K562 (cell line): ENCODE data around the gene CDKN1C.
A peak's percentile ranks its signal among the peaks of the same experiment; 100 is the strongest.

ENCODE experiments used
- BRCA1 ChIP-seq, 2 experiments: fragments of 450-650 bp in 1 of 2; sonication (generic) in 1 of 2; formaldehyde crosslinking in 1 of 2; IDR thresholded peaks; 2 replicates each; pipeline versions ENCODE4 v1.5.0 to v1.6.1; 2017 to 2020; ENCODE audit warnings: mild to moderate bottlenecking in 1 of 2, missing genetic modification reagents in 1 of 2
- CBFB ChIP-seq: sonication (generic); formaldehyde crosslinking; IDR thresholded peaks from 2 replicates; pipeline ENCODE4 v1.4.0; 2020; ENCODE audit warnings: mild to moderate bottlenecking, missing genetic modification reagents
- EHMT2 ChIP-seq: fragments of 450-650 bp; IDR thresholded peaks from 2 replicates; pipeline ENCODE4 v1.6.1; 2018; ENCODE audit warnings: antibody characterized with exemption
- FOSL1 ChIP-seq: fragments of 200-800 bp; sonication (Bioruptor generic); conservative IDR thresholded peaks from 2 replicates; pipeline ENCODE4 v1.6.1; 2016; ENCODE audit warnings: missing genetic modification characterization, missing compliant biosample characterization
- FOXA1 ChIP-seq: fragments of 450-650 bp; IDR thresholded peaks from 2 replicates; pipeline ENCODE4 v1.6.1; 2016; ENCODE audit warnings: mild to moderate bottlenecking, borderline replicate concordance
- JUNB ChIP-seq: fragments of 450-650 bp; formaldehyde crosslinking; conservative IDR thresholded peaks from 2 replicates; pipeline ENCODE4 v1.4.0; 2020; ENCODE audit warnings: mild to moderate bottlenecking
- JUND ChIP-seq, 2 experiments: IDR thresholded peaks; 2 replicates in 1 of 2; 3 replicates in 1 of 2; pipeline ENCODE4 v1.6.1; 2011; ENCODE audit warnings: borderline replicate concordance in 2 of 2, low read depth in 2 of 2, low read length in 2 of 2, improper control_type of control experiment in 1 of 2, missing biosample characterization in 1 of 2, missing genetic modification characterization in 1 of 2, missing genetic modification reagents in 1 of 2
- MCM7 ChIP-seq, 2 experiments: fragments of 450-650 bp; IDR thresholded peaks; 2 replicates each; pipeline ENCODE4 v1.6.1; 2016 to 2018
- POLR2AphosphoS5 ChIP-seq: IDR thresholded peaks from 2 replicates; pipeline ENCODE4 v1.6.1; 2011; ENCODE audit warnings: mild to moderate bottlenecking, low read depth, low read length, moderate library complexity; ENCODE audit not compliant: control insufficient read depth, insufficient read depth
- RAD21 ChIP-seq, 2 experiments: fragments of 250-450 bp in 1 of 2; fragments of 450-650 bp in 1 of 2; sonication (Bioruptor Pico) in 1 of 2; formaldehyde crosslinking in 1 of 2; IDR thresholded peaks in 1 of 2; conservative IDR thresholded peaks in 1 of 2; 2 replicates each; pipeline versions ENCODE4 v1.4.0 to v1.8.0; 2020 to 2022; ENCODE audit warnings: mild to moderate bottlenecking in 2 of 2, moderate library complexity in 1 of 2
- SIRT6 ChIP-seq: IDR thresholded peaks from one replicate; pipeline ENCODE4 v1.6.1; 2012; ENCODE audit warnings: low read depth, mild to moderate bottlenecking, control low read depth, inconsistent platforms, low read length, moderate library complexity
- TRIM24 ChIP-seq, 2 experiments: fragments of 450-650 bp; IDR thresholded peaks; 2 replicates each; pipeline ENCODE4 v1.6.1; 2016
- TF ChIP-seq, protein P1 (sequence below), 2 experiments: fragments of 150-350 bp in 1 of 2; IDR thresholded peaks; 2 replicates each; pipeline ENCODE4 v1.6.1; 2012 to 2016; ENCODE audit warnings: low read depth in 2 of 2, low read length in 2 of 2, mild to moderate bottlenecking in 1 of 2, moderate library complexity in 1 of 2

DNA sequence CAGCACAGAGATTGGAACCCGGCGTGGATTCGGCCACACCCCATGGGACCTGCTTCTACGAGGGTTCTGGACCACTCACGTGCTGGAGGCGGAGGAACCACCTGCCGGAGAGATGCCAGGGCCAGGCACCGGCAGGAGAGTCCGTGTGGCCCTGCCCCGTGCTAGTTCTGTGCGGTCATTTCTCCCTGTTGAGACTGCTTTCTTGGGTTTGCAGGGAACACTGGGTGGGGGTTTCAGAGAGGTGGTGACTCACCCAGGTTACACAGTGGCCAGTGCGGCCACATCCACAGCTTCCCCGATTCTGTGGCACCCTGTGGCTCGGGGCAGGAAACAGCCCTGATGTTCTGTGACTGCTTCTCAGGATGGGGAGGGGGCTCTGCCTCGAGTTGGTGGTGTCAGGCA is 47.3 kb upstream of the CDKN1C start:
- 0 out of 2 replicates have a peak, but pooled peaks have one; percentile 32 for TF ChIP-seq FOSL1 (tag)
- no peak for TF ChIP-seq RAD21 (CRISPR knock-in tag; conservative IDR thresholded peaks at IDR 0.05 in 1 of 2, IDR thresholded peaks at IDR 0.05 in 1 of 2)
- no peak for TF ChIP-seq EHMT2
- TF ChIP-seq CBFB = no peak
- TF ChIP-seq JUND (IDR thresholded peaks at IDR 0.05; ENCODE audit: borderline replicate concordance, low read depth, low read length) = no peak
- TF ChIP-seq JUND (tag; IDR thresholded peaks at IDR 0.05; ENCODE audit: borderline replicate concordance, low read depth, low read length) = no peak
- TF ChIP-seq SIRT6 = no peak
- no peak for TF ChIP-seq FOXA1
- TF ChIP-seq, protein P1, sequence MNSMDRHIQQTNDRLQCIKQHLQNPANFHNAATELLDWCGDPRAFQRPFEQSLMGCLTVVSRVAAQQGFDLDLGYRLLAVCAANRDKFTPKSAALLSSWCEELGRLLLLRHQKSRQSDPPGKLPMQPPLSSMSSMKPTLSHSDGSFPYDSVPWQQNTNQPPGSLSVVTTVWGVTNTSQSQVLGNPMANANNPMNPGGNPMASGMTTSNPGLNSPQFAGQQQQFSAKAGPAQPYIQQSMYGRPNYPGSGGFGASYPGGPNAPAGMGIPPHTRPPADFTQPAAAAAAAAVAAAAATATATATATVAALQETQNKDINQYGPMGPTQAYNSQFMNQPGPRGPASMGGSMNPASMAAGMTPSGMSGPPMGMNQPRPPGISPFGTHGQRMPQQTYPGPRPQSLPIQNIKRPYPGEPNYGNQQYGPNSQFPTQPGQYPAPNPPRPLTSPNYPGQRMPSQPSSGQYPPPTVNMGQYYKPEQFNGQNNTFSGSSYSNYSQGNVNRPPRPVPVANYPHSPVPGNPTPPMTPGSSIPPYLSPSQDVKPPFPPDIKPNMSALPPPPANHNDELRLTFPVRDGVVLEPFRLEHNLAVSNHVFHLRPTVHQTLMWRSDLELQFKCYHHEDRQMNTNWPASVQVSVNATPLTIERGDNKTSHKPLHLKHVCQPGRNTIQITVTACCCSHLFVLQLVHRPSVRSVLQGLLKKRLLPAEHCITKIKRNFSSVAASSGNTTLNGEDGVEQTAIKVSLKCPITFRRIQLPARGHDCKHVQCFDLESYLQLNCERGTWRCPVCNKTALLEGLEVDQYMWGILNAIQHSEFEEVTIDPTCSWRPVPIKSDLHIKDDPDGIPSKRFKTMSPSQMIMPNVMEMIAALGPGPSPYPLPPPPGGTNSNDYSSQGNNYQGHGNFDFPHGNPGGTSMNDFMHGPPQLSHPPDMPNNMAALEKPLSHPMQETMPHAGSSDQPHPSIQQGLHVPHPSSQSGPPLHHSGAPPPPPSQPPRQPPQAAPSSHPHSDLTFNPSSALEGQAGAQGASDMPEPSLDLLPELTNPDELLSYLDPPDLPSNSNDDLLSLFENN (IDR thresholded peaks at IDR 0.05; ENCODE audit: low read depth in 2 of 2, low read length in 2 of 2) = no peak
- TF ChIP-seq POLR2AphosphoS5 = no peak
- TF ChIP-seq JUNB (CRISPR knock-in tag) = no peak
- no peak for TF ChIP-seq MCM7 (IDR thresholded peaks at IDR 0.05)
- TF ChIP-seq BRCA1 (IDR thresholded peaks at IDR 0.05) = no peak
- TF ChIP-seq BRCA1 (CRISPR knock-in tag; IDR thresholded peaks at IDR 0.05) = no peak
- no peak for TF ChIP-seq TRIM24 (IDR thresholded peaks at IDR 0.05)
